Right lobe of liver (tissue), 6 donors: Measurements from ENCODE around the gene PPP1R2. TPM values are rescaled to one million over a fixed set of nuclear protein-coding genes. Genes with fewer than 3 reads are reported as not detected.
"Not testable (repeated sequence)": the region's sequence is repeated elsewhere in the genome, so short reads cannot be mapped to it uniquely, and the experiment has no call there.

Experiments used
- ATAC-seq, 4 donors: fragments of 200-7000 bp; cut with Tn5 transposase; one replicate each; pipeline ENCODE4 v1.9.1; 2020; ENCODE audit warnings: mild to moderate bottlenecking in 4 of 4, moderate library complexity in 4 of 4
- DNase-seq, 3 donors: peaks; one replicate each; pipeline ENCODE4 v3.0.0-alpha.2; 2020
- H3K27ac ChIP-seq, 3 donors: fragments of 200-600 bp; one replicate each; pipeline ENCODE4 v1.8.0; 2022
- H3K27me3 ChIP-seq, 2 donors: fragments of 200-600 bp; one replicate each; pipeline ENCODE4 v1.8.0; 2022
- H3K36me3 ChIP-seq, 4 donors: fragments of 200-600 bp; sonication (generic) in 1 of 4; one replicate each; pipeline versions ENCODE4 v1.5.1 to v1.8.0; 2017 to 2022; ENCODE audit warnings: control low read depth in 1 of 4
- H3K4me1 ChIP-seq, 4 donors: fragments of 200-600 bp; sonication (generic) in 1 of 4; one replicate each; pipeline versions ENCODE4 v1.5.1 to v1.8.0; 2017 to 2022; ENCODE audit warnings: control low read depth in 1 of 4
- H3K4me3 ChIP-seq, 3 donors: fragments of 200-600 bp; one replicate each; pipeline ENCODE4 v1.8.0; 2022
- H3K9me3 ChIP-seq, 4 donors: fragments of 200-600 bp; sonication (generic) in 1 of 4; one replicate each; pipeline versions ENCODE4 v1.5.1 to v1.8.0; 2017 to 2022; ENCODE audit warnings: control low read depth in 1 of 4
- POLR2A ChIP-seq: fragments of 450-650 bp; IDR thresholded peaks from one replicate; pipeline ENCODE4 v1.6.1; 2017; ENCODE audit warnings: antibody characterized with exemption, mild to moderate bottlenecking
- WGBS: methylation state at CpG from one replicate; pipeline ENCODE4 v1.1.6; 2018; ENCODE audit warnings: low coverage, low lambda C conversion rate; ENCODE audit not compliant: insufficient coverage; ENCODE audit errors: missing lambda C conversion rate; 5-methylcytosine and 5-hydroxymethylcytosine counted together
- intact Hi-C, 2 donors: fragments of 100-400 bp; cut with DNase I; formaldehyde crosslinking; loops; one replicate each; pipeline versions ENCODE4 v1.11.2 to v1.14.1; 2022
- total RNA-seq, 6 experiments: library from RNA; depleted of rRNA in 2 of 6; stranded (reverse); fragments of >200 nt in 2 of 6; fragmentation: NEBNext Ultra II Directional in 3 of 6; extraction: Animal tissue kit (Norgen Biotek cat#: 25700) in 3 of 6; gene quantifications; one replicate each; pipeline versions ENCODE4 v1.1.0 to v1.2.4, GENCODE V29; 2016 to 2023
- TF ChIP-seq, protein P1 (sequence below), 4 donors: fragments of 200-600 bp in 3 of 4; fragments of 450-650 bp in 1 of 4; IDR thresholded peaks; one replicate each; pipeline versions ENCODE4 v1.5.1 to v1.8.0; 2016 to 2022; ENCODE audit warnings: antibody characterized with exemption in 4 of 4, mild to moderate bottlenecking in 2 of 4
- donor health status: DM: no; HTN: yes; CAD: no.
- donor health status: DM: no; HTN: no; CAD: no.
- donor health status: DM: no; HTN: no; CAD: no.
- donor health status: DM: no; HTN: yes; CAD: no.
- donor health status: DM: no; HTN: yes; CAD: no.

PPP1R2 gene
- total RNA-seq, 6 experiments from 2014 or later: 10.3 to 25.4 (median 14.9) TPM

DNA sequence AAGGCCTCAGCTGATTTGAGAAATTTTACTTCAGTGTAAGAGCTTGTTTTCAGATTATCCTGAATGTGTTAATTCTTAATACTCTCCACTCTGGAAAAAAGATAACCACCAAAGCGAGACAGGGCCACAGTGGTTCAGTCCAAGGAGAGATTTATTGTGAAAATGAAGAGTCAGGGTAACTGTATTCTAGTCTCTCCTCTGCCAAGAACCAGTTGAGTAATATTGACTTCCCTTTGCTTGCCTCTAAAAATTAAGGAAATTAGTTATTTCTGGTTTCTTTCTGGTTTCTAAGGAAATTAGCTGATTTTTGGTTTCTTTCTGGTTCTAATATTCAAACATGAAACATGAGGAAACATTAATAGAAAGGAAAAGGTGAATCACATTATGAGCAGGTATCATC is 34.9 kb downstream of the PPP1R2 start:
- no peak overlapping the region for H3K4me3 ChIP-seq
- no peaks in the 10 kb centered on the region for H3K27me3 ChIP-seq
- DNase-seq (no peak), ATAC-seq (peak in 1 of 4 donors; percentile 52)
- intact Hi-C loops: no loop called here
- H3K27ac ChIP-seq: no peak overlapping the region
- TF ChIP-seq POLR2A: no peak
- 89% methylated on average over 1 of the region's 1 CpG for WGBS
- no peaks in the 10 kb centered on the region for H3K9me3 ChIP-seq
- no peaks in the 10 kb centered on the region for H3K36me3 ChIP-seq
- no peaks in the 10 kb centered on the region for H3K4me1 ChIP-seq

DNA sequence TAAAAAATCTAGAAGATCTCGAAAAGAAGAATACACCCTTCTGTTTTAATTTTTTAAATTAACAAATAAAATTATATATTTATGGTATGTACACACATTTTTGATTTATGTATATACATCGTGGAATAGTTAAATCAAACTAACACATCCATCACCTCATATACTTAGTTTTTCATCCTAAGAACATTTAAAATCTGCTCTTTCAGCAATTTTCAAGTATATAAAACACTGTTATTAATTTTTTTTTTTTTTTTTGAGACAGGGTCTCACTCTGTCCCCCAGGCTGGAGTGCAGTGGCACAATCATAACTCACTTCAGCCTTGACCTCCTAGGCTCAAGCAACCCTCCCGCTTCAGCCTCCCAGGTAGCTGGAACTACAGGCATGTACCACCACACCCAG is 67.5 kb downstream of the PPP1R2 start:
- no peaks in the 10 kb centered on the region for H3K27me3 ChIP-seq
- H3K9me3 ChIP-seq: no peaks in the 10 kb centered on the region
- DNase-seq (no peak), ATAC-seq (no peak)
- intact Hi-C loops: no loop called here
- WGBS: 81% methylated on average over 3 of the region's 3 CpGs
- no peaks in the 10 kb centered on the region for H3K4me1 ChIP-seq
- no peak overlapping the region for H3K4me3 ChIP-seq
- H3K36me3 ChIP-seq: no peaks in the 10 kb centered on the region
- no peak overlapping the region for H3K27ac ChIP-seq
- TF ChIP-seq POLR2A: no peak
- TF ChIP-seq, protein P1, sequence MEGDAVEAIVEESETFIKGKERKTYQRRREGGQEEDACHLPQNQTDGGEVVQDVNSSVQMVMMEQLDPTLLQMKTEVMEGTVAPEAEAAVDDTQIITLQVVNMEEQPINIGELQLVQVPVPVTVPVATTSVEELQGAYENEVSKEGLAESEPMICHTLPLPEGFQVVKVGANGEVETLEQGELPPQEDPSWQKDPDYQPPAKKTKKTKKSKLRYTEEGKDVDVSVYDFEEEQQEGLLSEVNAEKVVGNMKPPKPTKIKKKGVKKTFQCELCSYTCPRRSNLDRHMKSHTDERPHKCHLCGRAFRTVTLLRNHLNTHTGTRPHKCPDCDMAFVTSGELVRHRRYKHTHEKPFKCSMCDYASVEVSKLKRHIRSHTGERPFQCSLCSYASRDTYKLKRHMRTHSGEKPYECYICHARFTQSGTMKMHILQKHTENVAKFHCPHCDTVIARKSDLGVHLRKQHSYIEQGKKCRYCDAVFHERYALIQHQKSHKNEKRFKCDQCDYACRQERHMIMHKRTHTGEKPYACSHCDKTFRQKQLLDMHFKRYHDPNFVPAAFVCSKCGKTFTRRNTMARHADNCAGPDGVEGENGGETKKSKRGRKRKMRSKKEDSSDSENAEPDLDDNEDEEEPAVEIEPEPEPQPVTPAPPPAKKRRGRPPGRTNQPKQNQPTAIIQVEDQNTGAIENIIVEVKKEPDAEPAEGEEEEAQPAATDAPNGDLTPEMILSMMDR (IDR thresholded peaks at IDR 0.05): no peak

DNA sequence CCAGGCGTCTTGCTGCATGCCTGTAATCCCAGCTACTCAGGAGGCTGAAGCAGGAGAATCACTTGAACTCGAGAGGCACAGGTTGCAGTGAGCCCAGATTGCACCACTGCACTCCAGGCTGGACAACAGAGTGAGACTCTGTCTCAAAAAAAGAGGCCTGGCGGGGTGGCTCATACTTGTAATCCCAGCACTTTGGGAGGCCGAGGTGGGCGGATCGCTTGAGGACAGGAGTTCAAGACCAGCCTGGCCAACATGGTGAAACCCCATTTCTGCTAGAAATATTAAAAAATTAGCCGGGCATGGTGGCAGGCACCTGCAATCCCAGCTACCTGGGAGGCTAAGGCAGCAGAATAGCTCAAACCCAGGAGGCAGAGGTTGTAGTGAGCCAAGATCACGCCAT is 68.0 kb downstream of the PPP1R2 start:
- H3K36me3 ChIP-seq, H3K4me3 ChIP-seq, H3K27me3 ChIP-seq, H3K27ac ChIP-seq, DNase-seq, H3K4me1 ChIP-seq, H3K9me3 ChIP-seq, ATAC-seq, intact Hi-C loops: not testable (repeated sequence)
- 59% methylated on average over 6 of the region's 8 CpGs for WGBS

DNA sequence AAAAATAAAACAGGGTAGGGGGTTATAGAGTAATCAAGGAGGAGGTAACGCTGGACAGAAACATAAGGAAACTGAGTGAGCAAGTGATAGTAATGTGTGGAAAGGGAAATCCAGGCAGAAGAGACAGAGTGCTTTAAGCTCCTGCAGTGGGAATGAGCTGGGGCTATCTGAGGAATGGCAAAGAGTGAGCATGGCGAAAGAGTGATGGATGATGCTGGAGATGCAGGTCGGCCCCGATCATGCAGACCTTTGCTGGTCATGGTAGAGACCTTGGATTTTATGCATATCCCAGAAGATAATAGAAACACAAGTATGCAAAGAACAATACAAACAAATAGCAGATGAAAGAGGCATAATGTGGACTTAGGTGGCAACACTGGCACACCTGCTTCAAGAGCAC is 74.3 kb downstream of the PPP1R2 start:
- Histone ChIP-seq H3K27ac (no peak overlapping the region), H3K9me3 (no peaks in the 10 kb centered on the region), H3K4me3 (no peak overlapping the region), H3K4me1 (no peaks in the 10 kb centered on the region), H3K27me3 (no peaks in the 10 kb centered on the region), H3K36me3 (no peaks in the 10 kb centered on the region)
- ATAC-seq (no peak), DNase-seq (no peak)
- 79% methylated on average over 4 of the region's 4 CpGs for WGBS
- intact Hi-C loops: no loop called here
- TF ChIP-seq, protein P1 (IDR thresholded peaks at IDR 0.05): no peak

DNA sequence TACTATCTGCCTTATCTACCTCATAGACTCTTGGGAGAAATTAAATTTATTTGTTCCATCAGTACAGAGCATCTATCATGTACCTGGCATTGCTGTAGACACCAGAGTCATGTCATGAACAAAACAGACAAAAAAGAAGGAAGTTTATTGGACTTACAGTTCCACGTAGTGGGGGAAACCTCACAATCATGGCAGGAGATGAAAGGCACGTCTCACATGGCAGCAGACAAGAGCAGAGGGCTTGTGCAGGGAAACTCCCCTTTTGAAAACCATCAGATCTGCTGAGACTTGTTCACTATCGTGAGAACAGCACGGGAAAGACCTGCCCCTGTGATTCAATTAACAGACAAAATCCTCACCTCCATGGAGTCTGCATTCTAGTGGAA is 74.7 kb downstream of the PPP1R2 start:
- no peak overlapping the region for H3K27ac ChIP-seq
- intact Hi-C loops: no loop called here
- H3K36me3 ChIP-seq: no peaks in the 10 kb centered on the region
- DNase-seq: no peak
- H3K4me1 ChIP-seq: no peaks in the 10 kb centered on the region
- H3K4me3 ChIP-seq: no peak overlapping the region
- H3K9me3 ChIP-seq: no peaks in the 10 kb centered on the region
- 51% methylated on average over 3 of the region's 4 CpGs for whole genome bisulfite sequencing
- TF ChIP-seq, protein P1 (IDR thresholded peaks at IDR 0.05): no peak
- no peak for TF ChIP-seq POLR2A
- no peaks in the 10 kb centered on the region for H3K27me3 ChIP-seq
- no peak for ATAC-seq
